ENCODE data around the gene KIAA1671.
"Not testable (repeated sequence)": the region's sequence is repeated elsewhere in the genome, so short reads cannot be mapped to it uniquely, and the experiment has no call there.

KIAA1671 gene

GRCh38 chr22:25177226-25177625, 224.7 kb downstream of the KIAA1671 start:
- DNase-seq = no peak

GRCh38 chr22:25177895-25178294, 225.4 kb downstream of the KIAA1671 start:
- no peak for DNase-seq

- DNase-seq = not testable (repeated sequence)
Measured at GRCh38 chr22:25178348-25178747, 225.8 kb downstream of the KIAA1671 start.

GRCh38 chr22:25178869-25179631, 226.5 kb downstream of the KIAA1671 start:
- not testable (repeated sequence) for DNase-seq

- no peak for DNase-seq
Measured at GRCh38 chr22:25182131-25183110, 229.9 kb downstream of the KIAA1671 start.

- no peak for DNase-seq
Measured at GRCh38 chr22:25183949-25184619, 231.6 kb downstream of the KIAA1671 start.

- DNase-seq = no peak
Measured at GRCh38 chr22:25186140-25186539, 233.6 kb downstream of the KIAA1671 start.

- DNase-seq = no peak
Measured at GRCh38 chr22:25187469-25187868, 235.0 kb downstream of the KIAA1671 start.

GRCh38 chr22:25192406-25192805, 239.9 kb downstream of the KIAA1671 start:
- DNase-seq = no peak

- DNase-seq = no peak
Measured at GRCh38 chr22:25193130-25193529, 240.6 kb downstream of the KIAA1671 start.

GRCh38 chr22:25193548-25193947, 241.0 kb downstream of the KIAA1671 start:
- no peak for DNase-seq

- DNase-seq = no peak
Measured at GRCh38 chr22:25196326-25196725, 243.8 kb downstream of the KIAA1671 start.

GRCh38 chr22:25197340-25197739, 244.8 kb downstream of the KIAA1671 start:
- DNase-seq = no peak

GRCh38 chr22:25199731-25200520, 247.4 kb downstream of the KIAA1671 start, which contains the start of gene CRYBB3:
Gene CRYBB3 (plus strand): TSS chr22:25199858. CDS start chr22:25201397, 1,539 bp downstream.
- DNase-seq = no peak

GRCh38 chr22:25200967-25201366, 248.5 kb downstream of the KIAA1671 start:
- no peak for DNase-seq

- no peak for DNase-seq
Measured at GRCh38 chr22:25201557-25202273, 249.2 kb downstream of the KIAA1671 start.

- no peak for DNase-seq
Measured at GRCh38 chr22:25202290-25202921, 249.9 kb downstream of the KIAA1671 start.

GRCh38 chr22:25203082-25203481, 250.6 kb downstream of the KIAA1671 start:
- DNase-seq = no peak

- not testable (repeated sequence) for DNase-seq
Measured at GRCh38 chr22:25204547-25204946, 252.0 kb downstream of the KIAA1671 start.

GRCh38 chr22:25205847-25206246, 253.3 kb downstream of the KIAA1671 start:
- DNase-seq = no peak

- DNase-seq = no peak
Measured at GRCh38 chr22:25206998-25207397, 254.5 kb downstream of the KIAA1671 start.

Data from DMS79 treated with DMSO at 0.1 percent for 48 hours (cell line).